T-helper 1 cell treated with Interleukin-12 subunit alpha and Interleukin-12 subunit beta and Interleukin-4 antibody, amounts not matched to agents 30 μg/mL and 1 μg/mL, for 36 hours (primary cell): ENCODE measurements around the gene ACTR3C.
"Not testable (repeated sequence)": the region's sequence is repeated elsewhere in the genome, so short reads cannot be mapped to it uniquely, and the experiment has no call there.

Source experiments
- H3K27ac Mint-ChIP-seq: one replicate; pipeline ENCODE4 v1.8.0; 2021; ENCODE audit warnings: mild to moderate bottlenecking, mixed read lengths
- H3K27me3 Mint-ChIP-seq: one replicate; pipeline ENCODE4 v1.8.0; 2021; ENCODE audit warnings: low read depth, mixed read lengths
- H3K36me3 Mint-ChIP-seq: one replicate; pipeline ENCODE4 v1.8.0; 2021; ENCODE audit warnings: low read depth, mixed read lengths
- H3K4me1 Mint-ChIP-seq: one replicate; pipeline ENCODE4 v1.8.0; 2021; ENCODE audit warnings: low read depth, mixed read lengths
- H3K4me3 Mint-ChIP-seq: one replicate; pipeline ENCODE4 v1.8.0; 2021; ENCODE audit warnings: mild to moderate bottlenecking, moderate library complexity, mixed read lengths
- H3K9me3 Mint-ChIP-seq: one replicate; pipeline ENCODE4 v1.8.0; 2021; ENCODE audit warnings: mixed read lengths

Gene ACTR3C

GRCh38 chr7:150205866-150206265, 117.5 kb downstream of the ACTR3C start:
- H3K9me3 Mint-ChIP-seq, H3K4me1 Mint-ChIP-seq, H3K27ac Mint-ChIP-seq, H3K36me3 Mint-ChIP-seq, H3K27me3 Mint-ChIP-seq, H3K4me3 Mint-ChIP-seq: not testable (repeated sequence)

GRCh38 chr7:150204577-150204976, 118.8 kb downstream of the ACTR3C start:
- H3K4me3 Mint-ChIP-seq, H3K4me1 Mint-ChIP-seq, H3K36me3 Mint-ChIP-seq, H3K27me3 Mint-ChIP-seq, H3K9me3 Mint-ChIP-seq, H3K27ac Mint-ChIP-seq: not testable (repeated sequence)

GRCh38 chr7:150202894-150203293, 120.5 kb downstream of the ACTR3C start:
- not testable (repeated sequence) for H3K27ac Mint-ChIP-seq, H3K36me3 Mint-ChIP-seq, H3K9me3 Mint-ChIP-seq, H3K4me3 Mint-ChIP-seq, H3K4me1 Mint-ChIP-seq, H3K27me3 Mint-ChIP-seq
